B cell (primary cell): ENCODE results near the gene TRIM31. TPM values are rescaled to one million over a fixed set of nuclear protein-coding genes. Genes with fewer than 3 reads are reported as not detected.

ENCODE experiments used
- ATAC-seq: fragments of 200-7000 bp; cut with Tn5 transposase; one replicate; pipeline ENCODE4 v1.10.0; 2021; ENCODE audit warnings: low read depth, mild to moderate bottlenecking, moderate number of reproducible peaks, moderate library complexity
- CTCF ChIA-PET: fragments of 350-600 bp; sonication (Branson Sonifier 250); formaldehyde crosslinking; loops from one replicate; lab custom pipeline; 2021; ENCODE audit warnings: antibody characterized with exemption, inconsistent platforms; lab: Charles Lee
- POLR2A ChIA-PET: fragments of 350-600 bp; sonication (Branson Sonifier 250); formaldehyde crosslinking; loops from one replicate; lab custom pipeline; 2021; ENCODE audit warnings: antibody characterized with exemption; lab: Charles Lee
- DNase-seq: peaks from one replicate; pipeline ENCODE4 v3.0.0; 2013
- H2AFZ ChIP-seq: 2 replicates; pipeline ENCODE4 v1.6.1; 2012; ENCODE audit warnings: mild to moderate bottlenecking, low read depth, low read length; ENCODE audit not compliant: insufficient read depth, poor library complexity, severe bottlenecking
- H3K27ac ChIP-seq, 2 donors: 1 replicate in 1 of 2; 2 replicates in 1 of 2; pipeline ENCODE4 v1.5.1; 2012 to 2013; ENCODE audit warnings: low read length in 2 of 2, mild to moderate bottlenecking in 2 of 2, moderate library complexity in 1 of 2
- H3K27me3 ChIP-seq, 4 experiments: fragments of 200-600 bp in 1 of 4; sonication (generic) in 1 of 4; replicated peaks in 1 of 4; 1 replicate in 2 of 4; 2 replicates in 2 of 4; pipeline versions ENCODE4 v1.6.1 to v1.7.0; 2013 to 2016; ENCODE audit warnings: low read length in 3 of 4, mild to moderate bottlenecking in 2 of 4, mixed read lengths in 1 of 4, moderate library complexity in 1 of 4; ENCODE audit not compliant: insufficient read depth in 4 of 4, control insufficient read depth in 3 of 4; ENCODE audit errors: control extremely low read depth in 1 of 4
- H3K36me3 ChIP-seq, 2 experiments: replicated peaks in 1 of 2; 1 replicate in 1 of 2; 2 replicates in 1 of 2; pipeline versions ENCODE4 v1.6.1 to v1.7.1; 2013; ENCODE audit warnings: low read length in 1 of 2; ENCODE audit not compliant: insufficient read depth in 2 of 2, control insufficient read depth in 1 of 2; ENCODE audit errors: control extremely low read depth in 1 of 2, extremely low read depth in 1 of 2
- H3K4me1 ChIP-seq, 2 donors: fragments of 200-600 bp in 1 of 2; sonication (generic) in 1 of 2; 1 replicate in 1 of 2; 2 replicates in 1 of 2; pipeline versions ENCODE4 v1.5.1 to v1.6.1; 2013 to 2017; ENCODE audit warnings: low read length in 2 of 2; ENCODE audit not compliant: control insufficient read depth in 2 of 2, insufficient read depth in 2 of 2
- H3K4me2 ChIP-seq: replicated peaks from 2 replicates; pipeline ENCODE3; 2012; ENCODE audit warnings: mild to moderate bottlenecking, low read depth, low read length; ENCODE audit not compliant: poor library complexity, severe bottlenecking
- H3K4me3 ChIP-seq, 5 experiments: fragments of 200-600 bp in 1 of 5; sonication (generic) in 1 of 5; 1 replicate in 3 of 5; 2 replicates in 2 of 5; pipeline versions ENCODE4 v1.5.1 to v1.7.0; 2011 to 2016; ENCODE audit warnings: low read length in 4 of 5, mild to moderate bottlenecking in 4 of 5, low read depth in 2 of 5, control low read depth in 1 of 5, moderate library complexity in 1 of 5; ENCODE audit not compliant: insufficient read depth in 1 of 5; ENCODE audit errors: control extremely low read depth in 1 of 5, extremely low read depth in 1 of 5
- H3K79me2 ChIP-seq: fragments of 200-600 bp; sonication (generic); one replicate; pipeline ENCODE4 v1.6.0; 2016; ENCODE audit warnings: low read length; ENCODE audit not compliant: control insufficient read depth, insufficient read depth
- H3K9ac ChIP-seq: fragments of 200-600 bp; sonication (generic); 2 replicates; pipeline ENCODE4 v1.6.1; 2017; ENCODE audit warnings: mild to moderate bottlenecking, low read length, moderate library complexity
- H3K9me3 ChIP-seq, 3 donors: one replicate each; pipeline versions ENCODE4 v1.6.1 to v1.7.1; 2013; ENCODE audit warnings: low read length in 2 of 3; ENCODE audit not compliant: control insufficient read depth in 2 of 3, insufficient read depth in 1 of 3; ENCODE audit errors: control extremely low read depth in 1 of 3
- H4K20me1 ChIP-seq: 2 replicates; pipeline ENCODE4 v1.6.0; 2012; ENCODE audit warnings: mild to moderate bottlenecking, low read length; ENCODE audit not compliant: insufficient read depth, control insufficient read depth, poor library complexity, severe bottlenecking
- H3K27ac Mint-ChIP-seq: one replicate; pipeline ENCODE4 v1.8.0; 2021; ENCODE audit warnings: mixed read lengths
- H3K27me3 Mint-ChIP-seq: one replicate; pipeline ENCODE4 v1.8.0; 2021; ENCODE audit warnings: mixed read lengths
- H3K4me1 Mint-ChIP-seq: one replicate; pipeline ENCODE4 v1.8.0; 2021; ENCODE audit warnings: mixed read lengths
- H3K4me3 Mint-ChIP-seq: one replicate; pipeline ENCODE4 v1.8.0; 2021; ENCODE audit warnings: mixed read lengths
- H3K9me3 Mint-ChIP-seq: one replicate; pipeline ENCODE4 v1.8.0; 2022; ENCODE audit warnings: mixed read lengths; ENCODE audit not compliant: insufficient read depth
- EZH2 ChIP-seq: IDR thresholded peaks from 2 replicates; pipeline ENCODE4 v1.6.1; 2012; ENCODE audit warnings: borderline replicate concordance, low read depth, mild to moderate bottlenecking, moderate library complexity, low read length; ENCODE audit not compliant: insufficient read depth, poor library complexity, severe bottlenecking
- WGBS: methylation state at CpG from one replicate; pipeline ENCODE4 v1.1.5; 2013; ENCODE audit warnings: missing lambda C conversion rate; ENCODE audit not compliant: insufficient coverage; 5-methylcytosine and 5-hydroxymethylcytosine counted together
- intact Hi-C: fragments of 100-400 bp; cut with micrococcal nuclease; formaldehyde crosslinking; loops from one replicate; pipeline ENCODE4 v1.10.0; 2022
- polyA plus RNA-seq: library from polyadenylated mRNA; depleted of rRNA; stranded (reverse); fragments of >200 nt; gene quantifications from 2 replicates; pipeline ENCODE4 v1.2.3, GENCODE V29; 2012
- total RNA-seq, 2 donors: library from RNA; stranded (reverse); fragments of 120-200 nt in 1 of 2; gene quantifications; 1 replicate in 1 of 2; 2 replicates in 1 of 2; pipeline versions ENCODE4 v1.2.3 to v1.2.4, GENCODE V29; 2013 to 2022
- TF ChIP-seq, protein P1 (sequence below): fragments of 200-600 bp; IDR thresholded peaks from one replicate; pipeline ENCODE4 v1.8.0; 2022; ENCODE audit warnings: antibody characterized with exemption, mild to moderate bottlenecking

Gene TRIM31
- total and polyA plus RNA-seq, 2 donors (not counting 1 experiment from before 2014, with no cell fraction given): not detected

- no peak overlapping the region for H3K4me2 ChIP-seq
- H3K36me3 ChIP-seq: no peaks in the 10 kb centered on the region
- peaks cover 13 to 18% of the 10 kb centered on the region in 2 donors for H3K4me1 ChIP-seq
- no peaks in the 10 kb centered on the region for H3K79me2 ChIP-seq
- H3K4me3 ChIP-seq: no peak overlapping the region
- no peak for DNase-seq
- no peak overlapping the region for H2AFZ ChIP-seq
- CTCF ChIA-PET: interaction anchor here (0.6 to 6.7 kb wide), 8 partner anchors 21 to 287 kb away, joined by 3 to 194 read pairs (median 4); no protein-coding TSS in a partner anchor
- H3K4me1 Mint-ChIP-seq: peaks cover 12% of the 10 kb centered on the region
- no peak overlapping the region for H3K27ac ChIP-seq
- no peak for ATAC-seq
- H3K9me3 Mint-ChIP-seq: no peaks in the 10 kb centered on the region
- H3K9ac ChIP-seq: no peak overlapping the region
- peaks cover 0 to 47% (median 41%) of the 10 kb centered on the region in 4 experiments for H3K27me3 ChIP-seq
- intact Hi-C loops: loop anchor here (10.0 kb wide), 1 partner anchor 115 kb away; no protein-coding TSS in a partner anchor
- H3K27me3 Mint-ChIP-seq: peaks cover 62% of the 10 kb centered on the region
- H4K20me1 ChIP-seq: no peaks in the 10 kb centered on the region
- H3K4me3 Mint-ChIP-seq: no peak overlapping the region
- TF ChIP-seq EZH2: no peak
- TF ChIP-seq, protein P1, sequence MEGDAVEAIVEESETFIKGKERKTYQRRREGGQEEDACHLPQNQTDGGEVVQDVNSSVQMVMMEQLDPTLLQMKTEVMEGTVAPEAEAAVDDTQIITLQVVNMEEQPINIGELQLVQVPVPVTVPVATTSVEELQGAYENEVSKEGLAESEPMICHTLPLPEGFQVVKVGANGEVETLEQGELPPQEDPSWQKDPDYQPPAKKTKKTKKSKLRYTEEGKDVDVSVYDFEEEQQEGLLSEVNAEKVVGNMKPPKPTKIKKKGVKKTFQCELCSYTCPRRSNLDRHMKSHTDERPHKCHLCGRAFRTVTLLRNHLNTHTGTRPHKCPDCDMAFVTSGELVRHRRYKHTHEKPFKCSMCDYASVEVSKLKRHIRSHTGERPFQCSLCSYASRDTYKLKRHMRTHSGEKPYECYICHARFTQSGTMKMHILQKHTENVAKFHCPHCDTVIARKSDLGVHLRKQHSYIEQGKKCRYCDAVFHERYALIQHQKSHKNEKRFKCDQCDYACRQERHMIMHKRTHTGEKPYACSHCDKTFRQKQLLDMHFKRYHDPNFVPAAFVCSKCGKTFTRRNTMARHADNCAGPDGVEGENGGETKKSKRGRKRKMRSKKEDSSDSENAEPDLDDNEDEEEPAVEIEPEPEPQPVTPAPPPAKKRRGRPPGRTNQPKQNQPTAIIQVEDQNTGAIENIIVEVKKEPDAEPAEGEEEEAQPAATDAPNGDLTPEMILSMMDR: no peak
- POLR2A ChIA-PET: interaction anchor here (1.7 kb wide), 1 partner anchor 26 kb away, joined by 7 read pairs; no protein-coding TSS in a partner anchor
- H3K9me3 ChIP-seq: peaks cover 0 to 6% (median 0%) of the 10 kb centered on the region in 3 donors
- no peak overlapping the region for H3K27ac Mint-ChIP-seq
- 86% methylated on average over 1 of the region's 10 CpGs for WGBS
Measured at GRCh38 chr6:30129265-30130178, 16.6 kb upstream of the TRIM31 start.
